HL-60/S4 (cell line): ENCODE data around the gene CKS1B.

ENCODE experiments used
- in situ Hi-C: fragments of 300-500 bp; cut with MboI; formaldehyde crosslinking; loops from 2 replicates; pipeline ENCODE4 v1.14.3; 2022; ENCODE audit warnings: low sequenced_read_pairs

CKS1B gene

DNA sequence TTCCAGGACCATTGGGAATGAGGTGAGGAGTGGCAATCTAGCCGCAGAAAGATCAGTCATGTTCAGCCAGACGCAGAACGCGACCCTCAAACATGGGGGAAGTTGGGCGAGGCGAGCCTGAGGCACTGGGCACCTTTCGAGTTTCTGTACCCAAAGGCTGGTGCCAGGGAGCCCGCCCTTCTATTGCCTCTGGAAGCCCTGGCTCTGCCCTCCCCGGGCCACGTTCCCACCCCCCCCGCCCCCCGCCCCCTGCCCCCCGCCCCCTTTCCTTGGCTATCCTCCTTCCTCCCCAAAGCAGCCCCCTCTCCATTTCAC lies 25.9 kb downstream of the CKS1B start:
- in situ Hi-C loops: no loop called here

DNA sequence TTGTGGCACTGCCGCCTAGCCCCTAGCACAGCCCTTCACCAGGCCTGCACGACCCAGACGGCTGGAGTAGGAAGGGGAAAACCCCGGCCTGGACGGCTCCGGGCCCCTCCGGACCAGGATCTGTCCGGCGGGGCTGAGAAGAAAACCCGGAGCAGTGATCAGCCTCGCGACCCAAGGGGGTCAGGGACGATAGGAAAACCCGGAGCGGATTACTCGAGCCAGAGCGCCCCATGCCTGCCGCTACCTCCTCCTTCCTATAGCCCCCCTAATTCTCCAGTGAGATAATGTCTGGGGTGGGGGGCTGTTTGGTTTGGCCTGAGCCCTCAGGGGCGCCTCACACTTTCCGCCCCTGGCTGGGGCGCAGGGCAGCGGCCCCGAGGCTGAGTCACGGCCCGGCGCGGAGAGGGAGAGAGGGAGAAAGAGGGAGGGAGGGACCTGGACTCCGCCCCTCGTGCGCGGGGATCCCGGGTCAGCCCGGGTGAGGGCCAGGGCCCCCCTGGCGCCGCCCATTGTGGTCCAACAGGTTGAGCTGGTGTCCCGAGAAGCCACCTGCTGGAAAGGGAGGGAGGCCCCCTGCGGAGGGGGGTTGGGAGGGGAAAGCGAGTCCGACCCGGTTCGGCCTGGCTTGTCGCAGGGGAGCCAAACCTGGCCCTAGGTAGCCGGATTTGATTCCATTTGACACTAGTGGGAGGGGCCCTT lies 26.4 kb downstream of the CKS1B start:
- in situ Hi-C loops: no loop called here

GRCh38 chr1:155001425-155001674 lies 26.9 kb downstream of the CKS1B start:
- in situ Hi-C loops: no loop called here

GRCh38 chr1:155001675-155002463 lies 27.4 kb downstream of the CKS1B start:
- in situ Hi-C loops: no loop called here

DNA sequence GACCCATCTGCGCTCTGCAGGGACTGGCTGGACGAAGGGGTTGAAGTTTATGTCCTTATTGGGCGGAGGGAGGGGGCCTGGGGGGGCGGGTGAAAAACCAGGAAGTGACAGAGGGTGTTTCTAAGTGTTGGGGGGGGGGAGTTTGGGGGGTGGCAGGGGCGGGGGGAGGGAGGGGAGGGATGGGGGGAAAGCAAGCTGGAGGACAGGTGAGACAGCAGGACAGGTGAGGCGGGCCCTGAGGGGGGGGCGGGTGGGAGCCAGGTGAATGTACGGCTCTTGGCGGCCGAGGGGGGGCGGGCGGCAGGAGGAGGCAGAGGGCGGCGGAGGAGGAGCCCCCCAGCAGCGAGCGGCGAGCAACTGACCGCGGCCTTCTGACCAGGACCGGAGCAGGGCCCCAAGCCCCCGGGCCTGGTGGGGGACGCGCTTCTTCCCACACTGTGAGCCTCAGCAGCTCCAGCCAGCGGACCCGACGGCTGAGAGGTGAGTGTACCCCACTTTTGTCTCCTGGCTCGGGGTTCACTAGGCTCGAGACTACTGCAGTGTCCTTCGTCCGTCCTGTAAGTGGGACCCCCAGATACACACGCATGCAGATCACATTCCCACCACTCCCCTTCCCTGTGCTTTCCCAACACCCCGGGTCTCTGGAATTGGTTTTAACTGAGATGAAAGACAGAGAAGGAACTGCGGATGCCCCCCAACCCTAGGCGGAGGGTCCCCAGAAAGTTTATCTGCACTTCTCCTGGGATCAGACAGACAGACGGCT lies 28.2 kb downstream of the CKS1B start, which contains the start of gene ZBTB7B:
Gene ZBTB7B, plus strand, starts transcription at position 339 of the 763 bp plus-strand sequence. CDS start 11,859 bp downstream, outside the sequence.
- in situ Hi-C loops: no loop called here

DNA sequence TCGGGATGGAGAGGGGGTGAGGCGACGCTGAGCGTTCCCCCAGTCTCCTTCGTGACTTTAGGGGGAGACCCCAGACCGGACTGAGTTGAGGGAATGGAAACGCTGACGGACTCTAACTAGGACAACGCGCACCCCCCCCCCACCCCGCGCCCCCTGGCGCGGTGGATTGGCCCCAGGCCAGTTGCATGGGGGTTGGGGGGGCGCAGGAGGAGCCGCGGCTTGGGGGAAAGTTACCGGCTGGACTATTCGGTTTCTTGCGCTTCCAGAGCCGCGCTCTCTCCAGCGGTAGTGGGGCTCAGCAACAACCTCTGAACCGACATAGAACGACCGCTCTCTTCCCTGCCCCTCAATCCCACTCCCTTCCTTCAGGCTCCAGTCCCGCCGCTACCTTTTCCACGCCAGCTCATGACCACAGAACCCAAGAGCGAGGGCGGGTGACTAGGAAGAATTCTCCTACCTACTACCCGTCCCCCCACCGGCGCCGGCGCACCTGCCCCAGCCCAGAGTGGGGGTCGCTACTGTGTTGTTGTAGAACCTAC lies 28.8 kb downstream of the CKS1B start:
- in situ Hi-C loops: no loop called here

GRCh38 chr1:155003766-155004351 lies 29.4 kb downstream of the CKS1B start:
- in situ Hi-C loops: no loop called here

GRCh38 chr1:155004352-155005075 lies 30.0 kb downstream of the CKS1B start:
- in situ Hi-C loops: no loop called here

DNA sequence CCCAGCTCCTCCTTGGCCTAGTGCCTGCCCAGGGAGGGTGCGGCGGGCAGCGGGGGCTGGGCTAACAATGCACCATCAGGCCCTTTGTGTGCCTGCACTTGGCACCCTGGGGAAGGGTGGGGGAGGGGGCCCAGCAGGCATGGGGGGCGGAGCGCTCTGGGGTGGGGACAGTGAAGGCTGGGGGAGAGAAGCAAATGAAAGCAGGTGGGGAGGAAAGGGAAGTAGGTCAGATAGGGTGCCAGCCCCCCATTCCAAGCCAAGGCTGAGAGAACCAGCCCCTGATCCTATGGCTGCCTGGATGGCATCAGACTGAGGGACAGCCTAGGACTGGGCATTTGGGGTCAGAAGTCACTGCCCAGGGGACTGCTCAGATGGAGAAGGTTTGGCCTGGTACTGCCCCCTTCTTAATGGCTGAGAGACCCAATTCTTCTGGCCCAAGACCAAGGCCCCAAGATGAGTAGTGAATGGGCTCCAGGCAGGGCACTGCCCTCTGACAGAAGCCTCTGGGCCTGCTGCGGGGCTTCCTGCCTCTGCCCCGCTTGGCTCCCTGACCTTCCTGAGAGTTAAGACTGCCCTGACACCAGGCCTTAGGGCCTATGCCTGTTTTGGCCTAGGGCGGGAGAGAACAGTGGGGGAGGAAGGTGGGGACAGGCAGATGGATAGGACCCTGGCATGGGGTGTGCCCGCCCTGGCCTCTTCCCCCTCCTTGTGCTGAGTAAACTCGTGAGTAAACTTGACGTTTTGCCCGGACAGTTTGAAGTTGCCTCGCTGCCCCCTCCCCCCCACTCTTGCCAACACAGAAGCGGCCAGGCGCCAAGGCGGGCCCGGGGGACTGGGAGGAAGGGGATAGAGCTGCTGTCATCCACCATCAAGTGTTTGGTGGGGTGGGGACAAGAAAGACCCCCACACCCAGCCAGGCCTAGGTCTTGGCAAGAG lies 30.9 kb downstream of the CKS1B start:
- in situ Hi-C loops: no loop called here

DNA sequence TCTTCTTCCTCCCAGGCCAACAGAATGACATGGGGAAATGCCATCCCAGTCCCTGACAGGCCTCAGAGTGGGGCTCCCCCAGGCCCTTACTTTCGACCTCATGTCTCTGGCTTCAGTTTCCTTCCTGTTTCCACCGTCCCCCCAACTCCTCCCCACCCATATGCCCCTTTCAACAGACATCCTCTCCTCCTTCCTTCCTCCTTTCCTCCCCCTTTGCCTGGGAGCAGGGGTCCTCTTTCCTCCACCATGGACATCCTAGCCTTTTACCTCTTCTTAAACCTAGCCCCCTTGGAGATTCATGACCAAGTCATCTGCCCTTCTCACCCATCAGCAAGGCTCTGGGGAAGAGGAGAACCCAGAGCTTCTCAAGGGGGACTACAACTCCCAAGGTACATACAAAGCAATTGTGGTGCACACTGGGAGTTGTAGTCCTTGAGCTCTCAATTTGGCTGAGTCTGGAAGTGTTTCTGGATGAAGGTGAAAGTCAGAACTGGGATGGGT lies 32.2 kb downstream of the CKS1B start:
- in situ Hi-C loops: no loop called here

DNA sequence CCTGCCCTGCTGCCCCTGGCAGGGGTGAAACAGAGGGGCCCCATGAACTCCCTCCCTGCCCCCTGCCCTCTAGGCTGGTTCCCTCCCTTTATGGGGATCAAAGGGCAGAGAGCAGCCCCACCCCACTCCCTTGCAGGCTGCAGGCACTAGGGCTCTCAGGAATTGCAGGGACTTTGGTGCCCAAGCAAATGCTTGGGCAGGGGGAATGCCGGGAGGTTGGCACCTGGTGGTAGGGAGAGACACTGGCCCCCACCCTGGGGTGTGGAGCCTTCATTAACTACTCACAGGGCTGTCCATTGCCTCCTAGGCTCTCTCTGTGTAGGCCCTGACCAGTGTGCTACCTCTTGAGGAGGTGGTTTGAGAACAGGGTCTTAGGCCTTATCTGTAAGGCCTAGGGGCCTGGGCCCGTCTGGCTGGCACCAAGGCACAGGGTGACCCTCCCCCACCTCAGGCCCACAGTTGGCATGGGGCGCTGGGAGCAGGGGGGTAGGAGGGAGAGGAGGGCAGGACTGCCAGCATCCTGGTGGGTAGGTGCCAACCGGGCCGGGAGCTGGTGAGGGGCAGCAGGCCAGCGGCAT lies 32.9 kb downstream of the CKS1B start:
- in situ Hi-C loops: no loop called here

GRCh38 chr1:155008015-155008941 lies 33.8 kb downstream of the CKS1B start:
- in situ Hi-C loops: no loop called here

DNA sequence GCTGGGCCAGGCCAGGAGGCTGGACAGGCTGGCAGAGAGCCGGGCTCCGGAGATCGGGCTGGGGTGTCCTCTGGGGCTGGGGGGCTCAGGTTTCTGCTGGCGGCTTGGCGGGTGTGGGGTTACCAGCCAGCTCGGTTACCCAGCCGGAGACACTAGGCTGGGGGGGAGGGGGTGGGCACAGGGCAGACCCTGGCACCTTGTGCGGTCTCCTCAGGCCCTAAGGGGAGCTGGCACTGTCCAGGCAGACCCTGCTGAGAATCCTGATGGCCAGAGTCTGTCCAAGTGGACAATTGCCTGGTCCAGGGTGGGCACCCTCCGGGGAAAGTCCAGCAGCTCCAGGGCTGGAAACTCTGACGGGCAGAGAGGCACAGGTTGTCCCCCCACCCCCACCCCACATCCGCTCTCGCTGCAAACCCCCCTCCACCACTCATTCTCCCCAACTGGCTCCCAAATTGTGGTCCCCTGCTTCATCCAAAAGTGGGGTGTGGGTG lies 34.8 kb downstream of the CKS1B start:
- in situ Hi-C loops: no loop called here

DNA sequence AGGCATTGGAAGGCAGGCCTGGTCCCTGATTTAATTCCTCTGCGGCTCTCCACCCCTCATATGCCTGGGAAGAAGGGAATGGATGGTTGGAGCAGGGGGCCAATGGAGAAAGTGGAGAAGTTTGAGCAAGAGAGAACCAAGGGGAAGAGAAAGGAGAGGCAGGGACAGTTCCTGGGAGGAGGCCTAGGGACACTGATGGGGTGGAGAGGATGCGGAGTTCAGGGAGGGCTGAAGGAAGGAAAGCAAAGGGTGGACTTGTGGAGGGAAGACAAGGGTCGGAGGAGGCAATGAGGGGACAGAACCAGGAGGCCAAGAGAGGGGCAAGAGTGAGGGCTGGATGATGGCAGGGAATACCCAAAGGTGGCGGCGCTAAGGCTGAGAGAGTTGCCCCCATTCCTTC lies 35.3 kb downstream of the CKS1B start:
- in situ Hi-C loops: no loop called here

DNA sequence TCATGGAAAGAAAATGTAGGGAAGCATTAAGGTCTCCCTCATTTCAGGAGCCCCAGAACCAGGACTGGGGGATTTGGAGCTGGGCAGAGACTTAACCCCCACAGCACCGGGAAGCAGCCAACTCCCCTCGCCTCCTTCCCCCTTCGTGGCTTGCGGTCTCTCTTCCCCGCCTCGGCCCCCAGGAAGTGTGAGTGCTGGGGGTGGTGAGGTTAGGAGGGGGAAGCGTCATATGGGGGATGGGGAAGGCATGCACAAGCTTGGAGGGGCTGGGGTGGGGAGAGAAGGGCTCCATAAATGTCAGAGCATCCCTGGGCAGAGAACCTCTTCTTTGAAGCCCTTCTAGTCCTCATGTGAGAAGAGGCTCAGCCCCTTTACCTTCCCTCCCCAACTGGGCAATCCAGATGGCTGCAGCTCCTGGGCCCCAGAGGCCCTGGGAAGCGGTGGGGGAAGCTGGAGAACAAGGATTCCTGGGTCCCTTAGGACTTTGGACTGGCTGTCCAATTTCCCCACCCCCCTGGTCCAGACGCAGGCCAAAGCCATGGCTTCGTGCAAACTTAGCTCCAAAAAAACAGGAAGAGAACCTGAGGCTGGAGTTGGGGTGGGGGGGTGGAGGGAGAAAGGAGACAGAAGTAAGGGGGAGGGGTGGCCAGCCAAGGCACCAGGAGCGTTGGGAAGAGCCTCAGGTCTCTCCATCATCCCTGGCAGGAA lies 35.9 kb downstream of the CKS1B start:
- in situ Hi-C loops: no loop called here

- in situ Hi-C loops: no loop called here
Observed at GRCh38 chr1:155011004-155011416, 36.5 kb downstream of the CKS1B start.

DNA sequence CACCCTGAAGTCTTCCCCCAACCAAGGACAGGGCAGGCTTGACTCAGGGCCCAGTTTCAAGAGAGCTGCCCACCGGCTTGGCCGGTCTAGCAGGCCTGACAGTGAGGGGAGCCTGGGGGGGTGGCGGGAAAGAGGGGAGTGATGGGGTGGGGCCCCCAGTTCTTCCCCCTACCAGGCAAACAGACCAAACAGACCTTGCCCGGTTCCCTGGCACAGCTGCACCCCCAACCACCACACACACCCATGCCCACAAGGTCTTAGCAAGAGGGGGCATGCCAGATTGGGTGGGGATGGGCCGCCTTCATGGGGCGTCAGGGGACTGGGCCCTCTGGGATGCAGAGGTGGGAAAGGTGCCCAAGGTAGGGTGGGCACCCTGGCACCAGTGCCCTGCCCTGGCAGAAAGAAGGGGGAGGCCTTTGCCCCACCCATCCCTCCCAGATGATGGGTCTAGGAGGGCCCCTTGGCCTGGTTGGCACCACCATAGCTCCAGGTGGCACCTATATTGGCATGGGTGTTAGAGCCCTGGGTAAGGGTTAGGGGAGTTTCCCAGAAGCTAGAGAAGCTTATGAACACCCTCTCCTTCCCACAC lies 37.0 kb downstream of the CKS1B start:
- in situ Hi-C loops: no loop called here
